HFF-Myc (cell line): ENCODE data around the gene ADGRD1.
"Not testable (repeated sequence)": the region's sequence is repeated elsewhere in the genome, so short reads cannot be mapped to it uniquely, and the experiment has no call there.

Experiments used
- DNase-seq: peaks from one replicate; pipeline ENCODE4 v3.0.0-alpha.2; 2011; ENCODE audit warnings: low read depth; ENCODE audit errors: extremely low read depth
- H3K4me3 ChIP-seq: replicated peaks from 2 replicates; pipeline ENCODE4 v1.5.1; 2011; ENCODE audit warnings: low read depth, mild to moderate bottlenecking, control low read depth, low read length
- CTCF ChIP-seq: IDR thresholded peaks from 2 replicates; pipeline ENCODE4 v1.5.1; 2012; ENCODE audit warnings: mild to moderate bottlenecking, low read depth, low read length, control low read depth; ENCODE audit errors: missing control alignments

Gene ADGRD1

GRCh38 chr12:130953771-130954543 lies at the start of gene ADGRD1:
ADGRD1 (plus strand) TSS chr12:130953907; CDS start chr12:130954466, 559 bp downstream.
- no peak for DNase-seq
- no peak within 1 kb of the TSS for H3K4me3 ChIP-seq

GRCh38 chr12:130904064-130904463 lies 49.6 kb upstream of the ADGRD1 start:
- TF ChIP-seq CTCF = no peak
- no peak overlapping the region for H3K4me3 ChIP-seq
- no peak for DNase-seq

More at GRCh38 chr12:130953771-130954543, at the start of gene ADGRD1:
- no peak for TF ChIP-seq CTCF

- H3K4me3 ChIP-seq, DNase-seq: not testable (repeated sequence)
Observed at GRCh38 chr12:130904936-130905455, 48.7 kb upstream of the ADGRD1 start.

GRCh38 chr12:130909111-130909510 lies 44.6 kb upstream of the ADGRD1 start:
- no peak for DNase-seq
- H3K4me3 ChIP-seq = no peak overlapping the region
- TF ChIP-seq CTCF = no peak

- TF ChIP-seq CTCF = no peak
- DNase-seq = no peak
- no peak overlapping the region for H3K4me3 ChIP-seq
Observed at GRCh38 chr12:130911193-130911592, 42.5 kb upstream of the ADGRD1 start.

GRCh38 chr12:130911933-130912332 lies 41.8 kb upstream of the ADGRD1 start:
- TF ChIP-seq CTCF = no peak
- H3K4me3 ChIP-seq = no peak overlapping the region
- DNase-seq = no peak

GRCh38 chr12:130916241-130916911 lies 37.3 kb upstream of the ADGRD1 start:
- no peak overlapping the region for H3K4me3 ChIP-seq
- DNase-seq = no peak
- TF ChIP-seq CTCF = peak; percentile 79
